HepG2 (cell line): Measurements from ENCODE around the gene CD80. TPM values are rescaled to one million over a fixed set of nuclear protein-coding genes. Genes with fewer than 3 reads are reported as not detected.

Experiments
- CC2D1A ChIP-seq: sonication (generic); formaldehyde crosslinking; IDR thresholded peaks from 2 replicates; pipeline ENCODE4 v1.8.1; 2023; ENCODE audit warnings: mild to moderate bottlenecking, missing genetic modification reagents
- CREB1 ChIP-seq, 2 experiments: fragments of 450-650 bp in 1 of 2; IDR thresholded peaks; 2 replicates each; pipeline ENCODE4 v1.6.1; 2016 to 2017; ENCODE audit warnings: control low read depth in 1 of 2, mild to moderate bottlenecking in 1 of 2, missing compliant biosample characterization in 1 of 2, missing genetic modification characterization in 1 of 2
- CREM ChIP-seq, 2 experiments: sonication (generic) in 1 of 2; formaldehyde crosslinking in 1 of 2; IDR thresholded peaks; 2 replicates each; pipeline versions ENCODE4 v1.4.0 to v1.6.1; 2016 to 2020; ENCODE audit warnings: antibody characterized with exemption in 1 of 2, mild to moderate bottlenecking in 1 of 2, missing genetic modification reagents in 1 of 2
- CSRNP2 ChIP-seq: sonication (generic); formaldehyde crosslinking; conservative IDR thresholded peaks from 2 replicates; pipeline ENCODE4 v1.8.0; 2022; ENCODE audit warnings: low read depth, missing genetic modification reagents
- FOXA3 ChIP-seq: IDR thresholded peaks from 2 replicates; pipeline ENCODE4 v1.6.1; 2016; ENCODE audit warnings: missing genetic modification reagents, missing compliant biosample characterization
- HDAC6 ChIP-seq: fragments of 200-600 bp; sonication (generic); IDR thresholded peaks from 2 replicates; pipeline ENCODE4 v1.7.0; 2017; ENCODE audit warnings: mild to moderate bottlenecking, antibody characterized with exemption, low read length, low read depth
- HOXD1 ChIP-seq: sonication (generic); formaldehyde crosslinking; IDR thresholded peaks from 2 replicates; pipeline ENCODE4 v1.5.0; 2020; ENCODE audit warnings: missing genetic modification reagents
- LBX2 ChIP-seq: sonication (generic); formaldehyde crosslinking; IDR thresholded peaks from 2 replicates; pipeline ENCODE4 v1.5.0; 2020; ENCODE audit warnings: missing genetic modification reagents, mild to moderate bottlenecking, borderline replicate concordance
- MAF1 ChIP-seq: sonication (generic); formaldehyde crosslinking; IDR thresholded peaks from 2 replicates; pipeline ENCODE4 v1.5.0; 2020; ENCODE audit warnings: missing genetic modification reagents, borderline replicate concordance
- MYNN ChIP-seq: sonication (generic); formaldehyde crosslinking; IDR thresholded peaks from 2 replicates; pipeline ENCODE4 v1.4.0; 2020; ENCODE audit warnings: mild to moderate bottlenecking, low read depth, missing genetic modification reagents
- PLSCR1 ChIP-seq: sonication (generic); formaldehyde crosslinking; IDR thresholded peaks from 2 replicates; pipeline ENCODE4 v1.5.0; 2020; ENCODE audit warnings: missing genetic modification reagents, mild to moderate bottlenecking, borderline replicate concordance
- REPIN1 ChIP-seq: sonication (generic); formaldehyde crosslinking; IDR thresholded peaks from 2 replicates; pipeline ENCODE4 v1.8.0; 2022; ENCODE audit warnings: missing genetic modification reagents, low read depth, mild to moderate bottlenecking, borderline replicate concordance
- SOX13 ChIP-seq, 3 experiments: fragments of 450-650 bp in 1 of 3; sonication (generic) in 1 of 3; formaldehyde crosslinking in 1 of 3; IDR thresholded peaks in 2 of 3; conservative IDR thresholded peaks in 1 of 3; 2 replicates each; pipeline versions ENCODE4 v1.5.0 to v1.6.1; 2016 to 2020; ENCODE audit warnings: antibody characterized with exemption in 1 of 3, mild to moderate bottlenecking in 1 of 3, missing compliant biosample characterization in 1 of 3, missing genetic modification reagents in 1 of 3, moderate library complexity in 1 of 3
- SPEN ChIP-seq: sonication (generic); formaldehyde crosslinking; IDR thresholded peaks from 2 replicates; pipeline ENCODE4 v1.5.1; 2020; ENCODE audit warnings: low read depth, mild to moderate bottlenecking, missing genetic modification reagents
- SRSF9 ChIP-seq: fragments of 200-400 bp; formaldehyde crosslinking; IDR thresholded peaks from 2 replicates; pipeline ENCODE4 v1.6.1; 2018; ENCODE audit warnings: borderline replicate concordance, mild to moderate bottlenecking, low read depth, low read length; ENCODE audit not compliant: insufficient read depth, poor library complexity, severe bottlenecking
- SRY ChIP-seq: sonication (generic); formaldehyde crosslinking; IDR thresholded peaks from 2 replicates; pipeline ENCODE4 v1.8.0; 2022; ENCODE audit warnings: mild to moderate bottlenecking, missing genetic modification reagents
- THAP11 ChIP-seq: IDR thresholded peaks from 2 replicates; pipeline ENCODE4 v1.6.1; 2016; ENCODE audit warnings: missing biosample characterization, missing genetic modification reagents
- YEATS4 ChIP-seq: sonication (generic); formaldehyde crosslinking; IDR thresholded peaks from 2 replicates; pipeline ENCODE4 v1.4.0; 2020; ENCODE audit warnings: missing genetic modification reagents, borderline replicate concordance
- ZBTB37 ChIP-seq: sonication (generic); formaldehyde crosslinking; IDR thresholded peaks from 2 replicates; pipeline ENCODE4 v1.4.0; 2020; ENCODE audit warnings: mild to moderate bottlenecking, missing genetic modification reagents
- ZNF12 ChIP-seq: sonication (generic); formaldehyde crosslinking; IDR thresholded peaks from 2 replicates; pipeline ENCODE4 v1.5.0; 2020; ENCODE audit warnings: missing genetic modification reagents
- ZNF441 ChIP-seq: sonication (generic); formaldehyde crosslinking; IDR thresholded peaks from 2 replicates; pipeline ENCODE4 v1.7.0; 2021; ENCODE audit warnings: missing genetic modification reagents, borderline replicate concordance
- ZNF567 ChIP-seq: sonication (generic); formaldehyde crosslinking; IDR thresholded peaks from 2 replicates; pipeline ENCODE4 v1.8.1; 2023; ENCODE audit warnings: mild to moderate bottlenecking, missing genetic modification reagents, borderline replicate concordance
- ZNF672 ChIP-seq: sonication (generic); formaldehyde crosslinking; IDR thresholded peaks from 2 replicates; pipeline ENCODE4 v1.8.1; 2022; ENCODE audit warnings: missing genetic modification reagents
- ZNF703 ChIP-seq: sonication (generic); formaldehyde crosslinking; IDR thresholded peaks from 2 replicates; pipeline ENCODE4 v1.5.1; 2020; ENCODE audit warnings: missing genetic modification reagents, mild to moderate bottlenecking, moderate library complexity, borderline replicate concordance
- polyA plus RNA-seq, 8 experiments: library from polyadenylated mRNA; depleted of rRNA in 3 of 8; stranded (reverse) in 7 of 8; unstranded in 1 of 8; fragments of >200 nt; fragmentation: Illumina TruSeq in 4 of 8; extraction: Trizol in 4 of 8; gene quantifications; 2 replicates each; pipeline versions ENCODE4 v1.2.1 to v1.2.3, GENCODE V29; 2011 to 2016; ENCODE audit warnings: low read depth in 4 of 8, missing spikeins in 1 of 8, mixed read lengths in 1 of 8; ENCODE audit not compliant: insufficient read depth in 1 of 8
- total RNA-seq, 5 experiments: library from RNA; depleted of rRNA; stranded (reverse); fragments of >200 nt; fragmentation: Illumina TruSeq; extraction: Trizol; gene quantifications; 2 replicates each; pipeline ENCODE4 v1.2.3, GENCODE V29; 2016; ENCODE audit warnings: low read depth in 1 of 5

The CD80 gene
- total and polyA plus RNA-seq, 2 of the 13 experiments (the other 11 are each of a cell fraction or from before 2014, with no cell fraction given), result not detected

GRCh38 chr3:119498186-119499011 is 61.0 kb downstream of the CD80 start, which contains the start of gene TIMMDC1 (continued):
- TF ChIP-seq ZBTB37 (0 out of 2 replicates have a peak, but pooled peaks have one; percentile 22), CREM (IDR thresholded peaks at IDR 0.05) (peak; percentile 92), CREM (CRISPR knock-in tag; IDR thresholded peaks at IDR 0.05) (no peak), SRY (CRISPR knock-in tag) (peak; percentile 25; the same call in 1 of the 2 replicates), ZNF567 (CRISPR knock-in tag) (no peak), ZNF441 (CRISPR knock-in tag) (no peak), HOXD1 (CRISPR knock-in tag) (no peak), ZNF672 (CRISPR knock-in tag) (peak; percentile 84; the same call in 1 of the 2 replicates), CC2D1A (CRISPR knock-in tag) (no peak), MAF1 (CRISPR knock-in tag) (no peak), PLSCR1 (CRISPR knock-in tag) (no peak), THAP11 (CRISPR knock-in tag) (peak; percentile 91), ZNF12 (CRISPR knock-in tag) (no peak), MYNN (no peak), CREB1 (IDR thresholded peaks at IDR 0.05) (peak; percentile 71), CREB1 (CRISPR knock-in tag; IDR thresholded peaks at IDR 0.05) (peak; percentile 93), SRSF9 (no peak), YEATS4 (peak; percentile 96), LBX2 (CRISPR knock-in tag) (peak; percentile 72; the same call in 1 of the 2 replicates), FOXA3 (CRISPR knock-in tag) (0 out of 2 replicates have a peak, but pooled peaks have one; percentile 38), CSRNP2 (CRISPR knock-in tag) (no peak), SOX13 (IDR thresholded peaks at IDR 0.05) (no peak), SOX13 (CRISPR knock-in tag; conservative IDR thresholded peaks at IDR 0.05 in 1 of 2, IDR thresholded peaks at IDR 0.05 in 1 of 2) (peak in 1 of 2 experiments; percentile 33; a peak in 1 of 4 replicates), ZNF703 (no peak), HDAC6 (no peak), REPIN1 (CRISPR knock-in tag) (peak; percentile 60), SPEN (CRISPR knock-in tag) (peak; percentile 62; the same call in 1 of the 2 replicates)
